GM23338 (cell line): Measurements from ENCODE around the gene YBEY. TPM values are rescaled to one million over a fixed set of nuclear protein-coding genes. Genes with fewer than 3 reads are reported as not detected.

ENCODE experiments used
- ATAC-seq: fragments of 200-7000 bp; cut with Tn5 transposase; 3 replicates; pipeline ENCODE4 v1.9.1; 2020
- DNase-seq: peaks from one replicate; pipeline ENCODE4 v3.0.0-alpha.2; 2015; ENCODE audit warnings: low spot score
- H2AFZ ChIP-seq: fragments of 200-600 bp; sonication (generic); 2 replicates; pipeline ENCODE4 v1.8.0; 2016; ENCODE audit warnings: antibody characterized with exemption, mild to moderate bottlenecking, moderate library complexity
- H3F3A ChIP-seq: fragments of 200-600 bp; sonication (generic); replicated peaks from 2 replicates; pipeline ENCODE4 v1.8.0; 2017; ENCODE audit warnings: antibody characterized with exemption, mixed run types, low read depth
- H3K27ac ChIP-seq: fragments of 200-600 bp; sonication (generic); 2 replicates; pipeline ENCODE4 v1.6.1; 2016; ENCODE audit warnings: low read depth
- H3K27me3 ChIP-seq: fragments of 200-600 bp; sonication (generic); 2 replicates; pipeline ENCODE4 v1.8.0; 2016; ENCODE audit warnings: mild to moderate bottlenecking, mixed run types, moderate library complexity; ENCODE audit not compliant: insufficient read depth
- H3K36me3 ChIP-seq: fragments of 200-600 bp; sonication (generic); 2 replicates; pipeline ENCODE4 v1.8.0; 2016; ENCODE audit warnings: mild to moderate bottlenecking; ENCODE audit not compliant: insufficient read depth
- H3K4me1 ChIP-seq: fragments of 200-600 bp; sonication (generic); 2 replicates; pipeline ENCODE4 v1.8.0; 2016; ENCODE audit warnings: mild to moderate bottlenecking, moderate library complexity; ENCODE audit not compliant: insufficient read depth
- H3K4me2 ChIP-seq: fragments of 200-600 bp; sonication (generic); 2 replicates; pipeline ENCODE4 v1.7.1; 2017; ENCODE audit warnings: mixed run types
- H3K4me3 ChIP-seq: fragments of 200-600 bp; sonication (generic); 2 replicates; pipeline ENCODE4 v1.6.1; 2016; ENCODE audit warnings: mixed run types
- H3K79me2 ChIP-seq: fragments of 200-600 bp; sonication (generic); replicated peaks from 2 replicates; pipeline ENCODE4 v1.8.0; 2017; ENCODE audit warnings: mild to moderate bottlenecking; ENCODE audit not compliant: insufficient read depth
- H3K9me2 ChIP-seq: fragments of 200-600 bp; sonication (generic); 2 replicates; pipeline ENCODE4 v1.8.0; 2017; ENCODE audit not compliant: insufficient read depth
- H4K20me1 ChIP-seq: fragments of 200-600 bp; sonication (generic); replicated peaks from 2 replicates; pipeline ENCODE4 v1.8.0; 2017; ENCODE audit warnings: mild to moderate bottlenecking; ENCODE audit not compliant: insufficient read depth
- H3K27ac Mint-ChIP-seq: 2 replicates; pipeline ENCODE4 v1.8.0; 2020; ENCODE audit warnings: inconsistent platforms, mild to moderate bottlenecking, moderate library complexity, mixed read lengths
- H3K27me3 Mint-ChIP-seq: 3 replicates; pipeline ENCODE4 v1.8.0; 2022; ENCODE audit warnings: low read depth, mild to moderate bottlenecking, moderate library complexity, mixed read lengths, inconsistent platforms; ENCODE audit not compliant: insufficient read depth, poor library complexity
- H3K36me3 Mint-ChIP-seq: 3 replicates; pipeline ENCODE4 v1.8.0; 2021; ENCODE audit warnings: low read depth, mild to moderate bottlenecking, inconsistent platforms, moderate library complexity, mixed read lengths
- H3K4me1 Mint-ChIP-seq: 3 replicates; pipeline ENCODE4 v1.8.0; 2020; ENCODE audit warnings: mild to moderate bottlenecking, inconsistent platforms, mixed read lengths
- H3K4me3 Mint-ChIP-seq: 3 replicates; pipeline ENCODE4 v1.8.0; 2021; ENCODE audit warnings: moderate library complexity, mild to moderate bottlenecking, inconsistent platforms, mixed read lengths
- H3K9me3 Mint-ChIP-seq: 3 replicates; pipeline ENCODE4 v1.8.0; 2020; ENCODE audit warnings: moderate library complexity, mild to moderate bottlenecking, inconsistent platforms, mixed read lengths
- CREB1 ChIP-seq: fragments of 250-450 bp; sonication (Bioruptor Pico); IDR thresholded peaks from 2 replicates; pipeline ENCODE4 v1.5.0; 2020; ENCODE audit warnings: low read depth, mild to moderate bottlenecking, moderate library complexity
- CTCF ChIP-seq, 2 experiments: fragments of 200-600 bp in 1 of 2; sonication (generic) in 1 of 2; conservative IDR thresholded peaks; 2 replicates each; pipeline versions ENCODE4 v1.5.1 to v1.6.1; 2016 to 2017; ENCODE audit warnings: antibody characterized with exemption in 2 of 2, low read depth in 2 of 2, mild to moderate bottlenecking in 2 of 2, moderate library complexity in 1 of 2
- EZH2 ChIP-seq: fragments of 200-600 bp; sonication (generic); IDR thresholded peaks from one replicate; pipeline ENCODE4 v1.8.0; 2017; ENCODE audit warnings: antibody characterized with exemption, mild to moderate bottlenecking, low read depth; ENCODE audit not compliant: unreplicated experiment
- EZH2phosphoT487 ChIP-seq: fragments of 200-600 bp; sonication (generic); IDR thresholded peaks from one replicate; pipeline ENCODE4 v1.8.1; 2018; ENCODE audit warnings: antibody characterized with exemption; ENCODE audit not compliant: unreplicated experiment
- JUNB ChIP-seq: IDR thresholded peaks from one replicate; pipeline ENCODE4 v1.6.1; 2016; ENCODE audit warnings: antibody characterized with exemption; ENCODE audit not compliant: unreplicated experiment
- NANOG ChIP-seq: IDR thresholded peaks from 2 replicates; pipeline ENCODE4 v1.6.1; 2016; ENCODE audit warnings: antibody characterized with exemption, borderline replicate concordance
- POLR2AphosphoS5 ChIP-seq: IDR thresholded peaks from 2 replicates; pipeline ENCODE4 v1.6.1; 2016; ENCODE audit warnings: antibody characterized with exemption, low read depth
- REST ChIP-seq: IDR thresholded peaks from one replicate; pipeline ENCODE4 v1.6.1; 2018; ENCODE audit warnings: antibody characterized with exemption; ENCODE audit not compliant: unreplicated experiment
- STAT1 ChIP-seq: IDR thresholded peaks from one replicate; pipeline ENCODE4 v1.6.1; 2016; ENCODE audit warnings: antibody characterized with exemption; ENCODE audit not compliant: unreplicated experiment
- ZNF114 ChIP-seq: fragments of 250-450 bp; sonication (Bioruptor Pico); IDR thresholded peaks from 2 replicates; pipeline ENCODE4 v1.5.0; 2020; ENCODE audit warnings: mild to moderate bottlenecking, moderate library complexity
- ZNF331 ChIP-seq: fragments of 250-450 bp; sonication (Bioruptor Pico); IDR thresholded peaks from 2 replicates; pipeline ENCODE4 v1.5.0; 2020; ENCODE audit warnings: low read depth, mild to moderate bottlenecking, moderate library complexity
- ZNF462 ChIP-seq: fragments of 250-450 bp; sonication (Bioruptor Pico); IDR thresholded peaks from 2 replicates; pipeline ENCODE4 v1.5.0; 2020; ENCODE audit warnings: mild to moderate bottlenecking, moderate library complexity
- polyA plus RNA-seq: library from polyadenylated mRNA; unstranded; fragments of >200 nt; fragmentation: Nextera tagmentation; extraction: Ambion mirVana; gene quantifications from 2 replicates; pipeline ENCODE4 v1.2.1, GENCODE V29; 2016
- total RNA-seq: library from RNA; depleted of rRNA; stranded (reverse); fragments of >200 nt; shearing (Covaris generic); gene quantifications from 2 replicates; pipeline ENCODE4 v1.2.3, GENCODE V29; 2014
- TF ChIP-seq, protein P1 (sequence below): IDR thresholded peaks from 2 replicates; pipeline ENCODE4 v1.6.1; 2016; ENCODE audit warnings: antibody characterized with exemption

The YBEY gene
- total and polyA plus RNA-seq, 2 experiments from 2014 or later = 28.1 to 31.8 TPM

GRCh38 chr21:46284077-46284644 lies 2.0 kb upstream of the YBEY start:
- Mint-ChIP-seq H3K4me1 (peaks cover 39% of the 10 kb centered on the region), H3K27me3 (peaks cover 8% of the 10 kb centered on the region), H3K4me3 (peak overlapping the region; percentile 91), H3K9me3 (no peaks in the 10 kb centered on the region), H3K36me3 (peaks cover 54% of the 10 kb centered on the region), H3K27ac (peak overlapping the region; percentile 46; the same call in 1 of the 2 replicates)
- DNase-seq (no peak), ATAC-seq (no peak)
- Histone ChIP-seq H4K20me1 (peaks cover 48% of the 10 kb centered on the region), H2AFZ (no peak overlapping the region), H3K27me3 (no peaks in the 10 kb centered on the region), H3K9me2 (no peaks in the 10 kb centered on the region), H3K4me3 (peak overlapping the region; percentile 83), H3K36me3 (peaks cover 25% of the 10 kb centered on the region), H3K4me1 (peaks cover 49% of the 10 kb centered on the region), H3K79me2 (peaks cover 64% of the 10 kb centered on the region), H3K4me2 (peak overlapping the region; percentile 91), H3K27ac (0 out of 2 replicates have a peak overlapping the region, but pooled peaks have one; percentile 26), H3F3A (peaks cover 30% of the 10 kb centered on the region)
- no peak for TF ChIP-seq ZNF331
- TF ChIP-seq STAT1 = no peak
- TF ChIP-seq, protein P1, sequence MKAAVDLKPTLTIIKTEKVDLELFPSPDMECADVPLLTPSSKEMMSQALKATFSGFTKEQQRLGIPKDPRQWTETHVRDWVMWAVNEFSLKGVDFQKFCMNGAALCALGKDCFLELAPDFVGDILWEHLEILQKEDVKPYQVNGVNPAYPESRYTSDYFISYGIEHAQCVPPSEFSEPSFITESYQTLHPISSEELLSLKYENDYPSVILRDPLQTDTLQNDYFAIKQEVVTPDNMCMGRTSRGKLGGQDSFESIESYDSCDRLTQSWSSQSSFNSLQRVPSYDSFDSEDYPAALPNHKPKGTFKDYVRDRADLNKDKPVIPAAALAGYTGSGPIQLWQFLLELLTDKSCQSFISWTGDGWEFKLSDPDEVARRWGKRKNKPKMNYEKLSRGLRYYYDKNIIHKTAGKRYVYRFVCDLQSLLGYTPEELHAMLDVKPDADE = no peak
- no peak for TF ChIP-seq CTCF (conservative IDR thresholded peaks at IDR 0.05; ENCODE audit: low read depth in 2 of 2)
- TF ChIP-seq NANOG = no peak
- TF ChIP-seq EZH2phosphoT487 = no peak
- no peak for TF ChIP-seq CREB1 (CRISPR knock-in tag)
- TF ChIP-seq ZNF114 (CRISPR knock-in tag) = no peak
- no peak for TF ChIP-seq ZNF462 (CRISPR knock-in tag)
- TF ChIP-seq EZH2 = no peak
- no peak for TF ChIP-seq REST
- TF ChIP-seq JUNB = no peak
- no peak for TF ChIP-seq POLR2AphosphoS5
